Gastrocnemius medialis (tissue), 4 donors: ENCODE data around the gene SMIM10. TPM values are rescaled to one million over a fixed set of nuclear protein-coding genes. Genes with fewer than 3 reads are reported as not detected.

Source experiments
- ATAC-seq, 2 donors: fragments of 150-250 bp; one replicate each; pipeline ENCODE4 v1.9.1; 2016
- DNase-seq, 2 donors: peaks; one replicate each; pipeline ENCODE4 v3.0.0-alpha.2; 2019
- H3K27ac ChIP-seq, 4 donors: fragments of 200-600 bp; sonication (generic); 1 replicate in 1 of 4; 2 replicates in 3 of 4; pipeline ENCODE4 v1.5.1; 2016 to 2018; ENCODE audit warnings: mild to moderate bottlenecking in 2 of 4, moderate library complexity in 1 of 4
- H3K27me3 ChIP-seq, 3 donors: fragments of 200-600 bp; sonication (generic) in 2 of 3; 1 replicate in 1 of 3; 2 replicates in 2 of 3; pipeline versions ENCODE4 v1.5.1 to v1.6.0; 2016 to 2019; ENCODE audit warnings: mild to moderate bottlenecking in 1 of 3, moderate library complexity in 1 of 3
- H3K36me3 ChIP-seq, 2 donors: fragments of 200-600 bp; sonication (generic) in 1 of 2; one replicate each; pipeline ENCODE4 v1.5.1; 2017 to 2018
- H3K4me1 ChIP-seq, 2 donors: fragments of 200-600 bp; sonication (generic) in 1 of 2; one replicate each; pipeline ENCODE4 v1.5.1; 2016 to 2017; ENCODE audit warnings: mild to moderate bottlenecking in 2 of 2
- H3K4me3 ChIP-seq, 4 donors: fragments of 200-600 bp; sonication (generic) in 3 of 4; 1 replicate in 1 of 4; 2 replicates in 3 of 4; pipeline ENCODE4 v1.5.1; 2016 to 2019; ENCODE audit warnings: mild to moderate bottlenecking in 2 of 4
- H3K9me3 ChIP-seq, 3 donors: fragments of 200-600 bp; sonication (generic) in 2 of 3; 1 replicate in 1 of 3; 2 replicates in 2 of 3; pipeline ENCODE4 v1.5.1; 2016 to 2019
- CTCF ChIP-seq, 5 experiments: fragments of 450-650 bp in 3 of 5; fragments of 200-600 bp in 2 of 5; sonication (generic) in 2 of 5; IDR thresholded peaks in 4 of 5; conservative IDR thresholded peaks in 1 of 5; 1 replicate in 4 of 5; 2 replicates in 1 of 5; pipeline ENCODE4 v1.5.1; 2016 to 2019; ENCODE audit warnings: antibody characterized with exemption in 5 of 5, mild to moderate bottlenecking in 3 of 5, moderate library complexity in 3 of 5
- POLR2A ChIP-seq, 2 donors: fragments of 450-650 bp; IDR thresholded peaks; one replicate each; pipeline ENCODE4 v1.6.1; 2017; ENCODE audit warnings: antibody characterized with exemption in 2 of 2, mild to moderate bottlenecking in 2 of 2, moderate library complexity in 2 of 2
- in situ Hi-C, 4 donors: fragments of 200-750 bp; cut with MboI; loops; one replicate each; pipeline versions ENCODE4 v1.15.0 to v1.8.0; 2017; ENCODE audit warnings: low sequenced_read_pairs in 4 of 4
- intact Hi-C: fragments of 100-400 bp; cut with DNase I; formaldehyde crosslinking; loops from one replicate; pipeline ENCODE4 v1.15.1; 2023; ENCODE audit warnings: low total_unique reads
- total RNA-seq, 4 donors: library from RNA; depleted of rRNA; stranded (reverse); fragments of >200 nt; gene quantifications; one replicate each; pipeline versions ENCODE4 v1.1.0 to v1.2.3, GENCODE V29; 2016

Gene SMIM10
- total RNA-seq, 4 donors from 2014 or later, result 1.0 to 2.7 (median 1.5) TPM

- H3K27me3 ChIP-seq, result no peaks in the 10 kb centered on the region
- intact Hi-C loops (no loop called here), in situ Hi-C loops (loop anchor here in 1 of 4 donors (5.0 to 25.0 kb wide), 2 partner anchors 34 to 249 kb away; no protein-coding TSS in a partner anchor)
- no peak overlapping the region for H3K27ac ChIP-seq
- no peak overlapping the region for H3K4me3 ChIP-seq
- DNase-seq (no peak), ATAC-seq (no peak)
- H3K4me1 ChIP-seq, result no peaks in the 10 kb centered on the region
- H3K36me3 ChIP-seq, result no peaks in the 10 kb centered on the region
- TF ChIP-seq POLR2A (IDR thresholded peaks at IDR 0.05) (no peak), CTCF (IDR thresholded peaks at IDR 0.05 in 4 of 5, conservative IDR thresholded peaks at IDR 0.05 in 1 of 5) (no peak)
- no peaks in the 10 kb centered on the region for H3K9me3 ChIP-seq
Observed at GRCh38 chrX:134963041-134963440, 27.8 kb upstream of the SMIM10 start.

GRCh38 chrX:134969726-134970125 lies 21.1 kb upstream of the SMIM10 start:
- Histone ChIP-seq H3K9me3 (no peaks in the 10 kb centered on the region), H3K4me3 (no peak overlapping the region), H3K36me3 (no peaks in the 10 kb centered on the region), H3K27ac (no peak overlapping the region), H3K27me3 (no peaks in the 10 kb centered on the region), H3K4me1 (no peaks in the 10 kb centered on the region)
- in situ Hi-C loops, result loop anchor here in 1 of 4 donors (25.0 kb wide), 1 partner anchor 243 kb away; no protein-coding TSS in a partner anchor
- no peak for TF ChIP-seq CTCF (IDR thresholded peaks at IDR 0.05 in 4 of 5, conservative IDR thresholded peaks at IDR 0.05 in 1 of 5)
- TF ChIP-seq POLR2A (IDR thresholded peaks at IDR 0.05), result no peak
- no peak for DNase-seq
- ATAC-seq, result no peak
- intact Hi-C loops, result no loop called here

GRCh38 chrX:134971926-134972325 lies 18.9 kb upstream of the SMIM10 start:
- in situ Hi-C loops, result loop anchor here in 1 of 4 donors (25.0 kb wide), 1 partner anchor 240 kb away; no protein-coding TSS in a partner anchor
- H3K36me3 ChIP-seq, result no peaks in the 10 kb centered on the region
- no peaks in the 10 kb centered on the region for H3K9me3 ChIP-seq
- intact Hi-C loops, result no loop called here
- TF ChIP-seq POLR2A (IDR thresholded peaks at IDR 0.05), result no peak
- no peak for TF ChIP-seq CTCF (IDR thresholded peaks at IDR 0.05 in 4 of 5, conservative IDR thresholded peaks at IDR 0.05 in 1 of 5)
- no peaks in the 10 kb centered on the region for H3K4me1 ChIP-seq
- no peaks in the 10 kb centered on the region for H3K27me3 ChIP-seq
- H3K27ac ChIP-seq, result no peak overlapping the region
- DNase-seq, result no peak
- no peak overlapping the region for H3K4me3 ChIP-seq
- no peak for ATAC-seq

- TF ChIP-seq POLR2A (IDR thresholded peaks at IDR 0.05) (no peak), CTCF (IDR thresholded peaks at IDR 0.05 in 4 of 5, conservative IDR thresholded peaks at IDR 0.05 in 1 of 5) (no peak)
- no peak for DNase-seq
- no peak overlapping the region for H3K27ac ChIP-seq
- no peaks in the 10 kb centered on the region for H3K36me3 ChIP-seq
- no peaks in the 10 kb centered on the region for H3K27me3 ChIP-seq
- no peak overlapping the region for H3K4me3 ChIP-seq
- H3K4me1 ChIP-seq, result no peaks in the 10 kb centered on the region
- intact Hi-C loops (no loop called here), in situ Hi-C loops (no loop called here)
- ATAC-seq, result no peak
- no peaks in the 10 kb centered on the region for H3K9me3 ChIP-seq
Observed at GRCh38 chrX:134975516-134975915, 15.3 kb upstream of the SMIM10 start.

- Histone ChIP-seq H3K4me1 (no peaks in the 10 kb centered on the region), H3K27me3 (no peaks in the 10 kb centered on the region), H3K36me3 (no peaks in the 10 kb centered on the region), H3K9me3 (no peaks in the 10 kb centered on the region), H3K4me3 (no peak overlapping the region), H3K27ac (no peak overlapping the region)
- in situ Hi-C loops (no loop called here), intact Hi-C loops (no loop called here)
- ATAC-seq, result no peak
- TF ChIP-seq CTCF (IDR thresholded peaks at IDR 0.05 in 4 of 5, conservative IDR thresholded peaks at IDR 0.05 in 1 of 5), result no peak
- no peak for TF ChIP-seq POLR2A (IDR thresholded peaks at IDR 0.05)
- no peak for DNase-seq
Observed at GRCh38 chrX:134981910-134982309, 8.9 kb upstream of the SMIM10 start.
